SKM-1 (cell line): ENCODE results near the gene MXD4.
"Not testable (repeated sequence)": the region's sequence is repeated elsewhere in the genome, so short reads cannot be mapped to it uniquely, and the experiment has no call there.

ENCODE experiments used
- DNase-seq: peaks from one replicate; lab custom pipeline; 2025; ENCODE audit not compliant: unreplicated experiment; lab: John Stamatoyannopoulos, UW

The MXD4 gene

DNA sequence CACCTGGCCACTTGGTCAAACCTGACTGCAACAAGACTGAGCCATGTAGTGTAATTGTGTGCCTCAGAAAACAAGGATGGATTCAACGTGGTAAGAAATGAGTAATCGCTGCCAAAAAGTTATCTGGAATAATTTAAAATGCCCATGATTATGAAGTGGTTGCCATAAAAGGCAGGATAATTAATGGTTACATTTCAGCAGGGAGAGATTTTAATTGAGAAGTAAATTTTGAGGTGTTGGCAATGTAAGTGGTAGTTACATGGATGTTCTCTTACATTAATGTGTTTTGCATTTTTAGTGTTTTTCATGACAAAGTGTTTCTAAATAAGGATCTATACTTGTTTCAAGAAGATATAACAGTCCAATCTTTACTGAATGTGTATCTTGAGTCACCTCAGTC, 35.6 kb downstream of the MXD4 start:
- DNase-seq = no peak

DNA sequence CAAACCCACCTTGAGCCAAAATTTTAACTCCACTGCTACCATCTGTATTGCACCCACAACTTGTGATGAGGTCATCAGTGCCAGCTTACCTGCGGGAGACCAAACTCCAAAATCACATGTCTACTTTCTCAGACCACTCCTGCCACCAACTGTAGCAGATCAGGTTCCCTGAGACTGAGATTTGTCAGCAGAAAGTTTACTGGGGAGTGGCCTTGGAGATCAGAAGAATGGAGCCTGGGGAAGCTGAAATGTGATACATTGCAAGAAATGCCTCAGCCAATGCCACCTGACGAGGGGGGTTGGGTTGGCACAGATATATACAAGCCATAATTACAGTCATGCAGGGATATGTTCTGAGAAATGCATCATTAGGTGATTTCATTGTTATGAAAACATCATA, 39.1 kb downstream of the MXD4 start:
- DNase-seq = no peak

DNA sequence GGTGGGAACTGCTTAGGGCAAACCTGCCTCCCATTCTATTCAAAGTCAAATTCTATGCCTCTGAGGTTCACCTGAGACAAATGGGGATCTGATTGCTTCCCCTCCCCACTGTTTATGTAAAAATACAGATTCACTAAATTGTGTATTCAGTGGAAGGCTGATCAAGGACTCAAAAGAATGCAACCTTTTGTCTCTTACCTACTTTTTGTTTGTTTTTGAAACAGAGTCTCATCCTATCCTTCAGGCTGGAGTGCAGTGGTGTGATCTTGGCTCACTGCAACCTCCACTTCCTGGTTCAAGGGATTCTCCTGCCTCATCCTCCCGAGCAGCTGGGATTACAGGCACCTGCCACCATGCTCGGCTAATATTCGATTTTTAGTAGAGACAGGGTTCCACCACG, 40.5 kb downstream of the MXD4 start:
- not testable (repeated sequence) for DNase-seq

- peak; percentile 72 for DNase-seq
Observed at GRCh38 chr4:2220016-2220630, 41.8 kb downstream of the MXD4 start.

DNA sequence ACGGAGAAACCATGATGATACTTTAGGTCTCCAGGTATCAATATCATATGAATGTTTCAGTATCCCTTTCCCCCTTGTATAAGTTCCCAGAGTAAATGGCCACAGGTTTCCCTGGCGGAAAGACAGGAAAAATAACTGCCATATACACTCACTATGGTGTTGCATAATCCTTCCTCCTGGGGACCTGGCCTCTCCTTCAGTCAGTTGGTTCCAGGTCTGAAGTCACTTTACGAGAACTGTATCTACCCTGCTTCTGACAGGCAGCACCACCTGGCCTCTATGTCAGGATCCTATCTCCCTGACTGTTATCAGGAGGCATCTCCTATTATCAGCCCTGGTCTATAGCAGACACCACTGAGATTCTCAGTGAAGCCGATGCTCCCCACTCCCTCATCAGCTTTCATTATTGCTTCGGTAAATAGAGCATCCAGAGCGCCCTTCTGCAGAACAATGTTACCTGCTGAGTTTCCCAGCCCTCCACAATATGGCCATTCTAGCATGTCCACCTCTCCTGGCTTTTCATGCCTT, 42.6 kb downstream of the MXD4 start:
- no peak for DNase-seq

- no peak for DNase-seq
Observed at GRCh38 chr4:2218436-2218835, 43.5 kb downstream of the MXD4 start.

- no peak for DNase-seq
Observed at GRCh38 chr4:2217726-2218125, 44.2 kb downstream of the MXD4 start.

GRCh38 chr4:2212831-2213230, 49.1 kb downstream of the MXD4 start:
- no peak for DNase-seq

DNA sequence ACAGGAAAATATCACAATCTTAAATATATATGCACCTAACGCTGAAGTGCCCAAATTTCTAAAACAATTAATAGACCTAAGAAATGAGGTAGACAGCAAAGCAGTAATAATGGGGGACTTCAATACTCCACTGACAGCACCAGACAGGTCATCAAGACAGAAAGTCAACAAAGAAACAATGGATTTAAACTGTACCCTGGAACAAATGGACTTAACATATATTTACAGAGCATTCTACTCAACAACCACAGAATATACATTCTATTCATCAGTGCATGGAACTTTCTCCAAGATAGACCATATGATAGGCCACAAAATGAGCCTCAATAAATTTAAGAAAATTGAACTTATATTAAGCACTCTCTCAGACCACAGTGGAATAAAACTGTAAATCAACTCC, 59.1 kb downstream of the MXD4 start:
- DNase-seq = not testable (repeated sequence)
